Measurements from ENCODE around the gene SIAE.
A peak's percentile ranks its signal among the peaks of the same experiment; 100 is the strongest.

Gene SIAE

GRCh38 chr11:124674168-124674517 is 604 bp upstream of the SIAE start:
- Mint-ChIP-seq H3K27ac (peak overlapping the region; percentile 98), H3K4me1 (peaks cover 9% of the 10 kb centered on the region), H3K9me3 (no peaks in the 10 kb centered on the region), H3K4me3 (peak overlapping the region; percentile 88), H3K36me3 (ENCODE audit: low read depth) (no peaks in the 10 kb centered on the region), H3K27me3 (ENCODE audit: low read depth, poor library complexity) (peaks cover 8% of the 10 kb centered on the region)
- TF ChIP-seq CTCF (IDR thresholded peaks at IDR 0.05) = no peak
- DNase-seq = no peak

- peak overlapping the region; percentile 88 for H3K4me3 Mint-ChIP-seq
- H3K9me3 Mint-ChIP-seq = no peaks in the 10 kb centered on the region
- no peak for DNase-seq
- no peaks in the 10 kb centered on the region for H3K36me3 Mint-ChIP-seq (ENCODE audit: low read depth)
- H3K27me3 Mint-ChIP-seq (ENCODE audit: low read depth, poor library complexity) = peaks cover 4% of the 10 kb centered on the region
- peaks cover 9% of the 10 kb centered on the region for H3K4me1 Mint-ChIP-seq
- no peak for TF ChIP-seq CTCF (IDR thresholded peaks at IDR 0.05)
- no peak overlapping the region for H3K27ac Mint-ChIP-seq
These were observed 863 bp downstream of the SIAE start for GRCh38 chr11:124672536-124673215.

- Mint-ChIP-seq H3K27ac (no peak overlapping the region), H3K36me3 (ENCODE audit: low read depth) (no peaks in the 10 kb centered on the region), H3K9me3 (no peaks in the 10 kb centered on the region), H3K27me3 (ENCODE audit: low read depth, poor library complexity) (peaks cover 4% of the 10 kb centered on the region), H3K4me1 (peaks cover 9% of the 10 kb centered on the region), H3K4me3 (no peak overlapping the region)
- no peak for DNase-seq
- no peak for TF ChIP-seq CTCF (IDR thresholded peaks at IDR 0.05)
These were observed 2.8 kb downstream of the SIAE start for GRCh38 chr11:124670732-124671131.

GRCh38 chr11:124669193-124669592 is 4.3 kb downstream of the SIAE start:
- peaks cover 2% of the 10 kb centered on the region for H3K4me1 Mint-ChIP-seq
- H3K36me3 Mint-ChIP-seq (ENCODE audit: low read depth) = no peaks in the 10 kb centered on the region
- TF ChIP-seq CTCF (IDR thresholded peaks at IDR 0.05) = peak; percentile 75
- peak; percentile 46 for DNase-seq
- H3K27ac Mint-ChIP-seq = no peak overlapping the region
- no peaks in the 10 kb centered on the region for H3K9me3 Mint-ChIP-seq
- peaks cover 9% of the 10 kb centered on the region for H3K27me3 Mint-ChIP-seq (ENCODE audit: low read depth, poor library complexity)
- H3K4me3 Mint-ChIP-seq = no peak overlapping the region

- H3K4me3 Mint-ChIP-seq = no peak overlapping the region
- no peaks in the 10 kb centered on the region for H3K36me3 Mint-ChIP-seq (ENCODE audit: low read depth)
- peaks cover 8% of the 10 kb centered on the region for H3K27me3 Mint-ChIP-seq (ENCODE audit: low read depth, poor library complexity)
- no peaks in the 10 kb centered on the region for H3K4me1 Mint-ChIP-seq
- no peak for DNase-seq
- H3K9me3 Mint-ChIP-seq = no peaks in the 10 kb centered on the region
- H3K27ac Mint-ChIP-seq = no peak overlapping the region
- no peak for TF ChIP-seq CTCF (IDR thresholded peaks at IDR 0.05)
These were observed 5.9 kb downstream of the SIAE start for GRCh38 chr11:124667601-124668000.

GRCh38 chr11:124663861-124664260 is 9.7 kb downstream of the SIAE start:
- H3K36me3 Mint-ChIP-seq (ENCODE audit: low read depth) = no peaks in the 10 kb centered on the region
- H3K4me3 Mint-ChIP-seq = no peak overlapping the region
- DNase-seq = no peak
- H3K9me3 Mint-ChIP-seq = no peaks in the 10 kb centered on the region
- peaks cover 17% of the 10 kb centered on the region for H3K27me3 Mint-ChIP-seq (ENCODE audit: low read depth, poor library complexity)
- H3K4me1 Mint-ChIP-seq = no peaks in the 10 kb centered on the region
- H3K27ac Mint-ChIP-seq = no peak overlapping the region
- no peak for TF ChIP-seq CTCF (IDR thresholded peaks at IDR 0.05)
